HK-2 (cell line): Measurements from ENCODE around the gene FIP1L1.
"Not testable (repeated sequence)": the region's sequence is repeated elsewhere in the genome, so short reads cannot be mapped to it uniquely, and the experiment has no call there.

Experiments
- DNase-seq: peaks from one replicate; pipeline ENCODE4 v3.0.0-alpha.2; 2018; ENCODE audit not compliant: unreplicated experiment

FIP1L1 gene

GRCh38 chr4:53378171-53378482 is 686 bp downstream of the FIP1L1 start:
- DNase-seq, result no peak

- no peak for DNase-seq
Measured at GRCh38 chr4:53380221-53380620, 2.8 kb downstream of the FIP1L1 start.

GRCh38 chr4:53409479-53409878 is 32.0 kb downstream of the FIP1L1 start:
- not testable (repeated sequence) for DNase-seq

GRCh38 chr4:53419208-53419607 is 41.8 kb downstream of the FIP1L1 start:
- no peak for DNase-seq

GRCh38 chr4:53421791-53422190 is 44.4 kb downstream of the FIP1L1 start:
- DNase-seq, result no peak

GRCh38 chr4:53422367-53422766 is 44.9 kb downstream of the FIP1L1 start:
- no peak for DNase-seq

- DNase-seq, result no peak
Measured at GRCh38 chr4:53424280-53424679, 46.8 kb downstream of the FIP1L1 start.

- no peak for DNase-seq
Measured at GRCh38 chr4:53427366-53427765, 49.9 kb downstream of the FIP1L1 start.

- no peak for DNase-seq
Measured at GRCh38 chr4:53431052-53431451, 53.6 kb downstream of the FIP1L1 start.

- no peak for DNase-seq
Measured at GRCh38 chr4:53432528-53433424, 55.3 kb downstream of the FIP1L1 start.

- no peak for DNase-seq
Measured at GRCh38 chr4:53436251-53436650, 58.8 kb downstream of the FIP1L1 start.

GRCh38 chr4:53441564-53441963 is 64.1 kb downstream of the FIP1L1 start:
- DNase-seq, result no peak

- DNase-seq, result no peak
Measured at GRCh38 chr4:53444954-53445353, 67.5 kb downstream of the FIP1L1 start.

GRCh38 chr4:53450773-53451172 is 73.3 kb downstream of the FIP1L1 start:
- DNase-seq, result no peak

- no peak for DNase-seq
Measured at GRCh38 chr4:53453385-53453784, 75.9 kb downstream of the FIP1L1 start.

- no peak for DNase-seq
Measured at GRCh38 chr4:53455766-53456165, 78.3 kb downstream of the FIP1L1 start.

GRCh38 chr4:53456178-53456577 is 78.7 kb downstream of the FIP1L1 start:
- no peak for DNase-seq

GRCh38 chr4:53459548-53459947 is 82.1 kb downstream of the FIP1L1 start:
- DNase-seq, result no peak

- no peak for DNase-seq
Measured at GRCh38 chr4:53461244-53461643, 83.8 kb downstream of the FIP1L1 start.

- DNase-seq, result no peak
Measured at GRCh38 chr4:53463340-53463739, 85.9 kb downstream of the FIP1L1 start.

GRCh38 chr4:53465281-53465680 is 87.8 kb downstream of the FIP1L1 start:
- no peak for DNase-seq

- DNase-seq, result no peak
Measured at GRCh38 chr4:53465891-53466290, 88.5 kb downstream of the FIP1L1 start.

- DNase-seq, result not testable (repeated sequence)
Measured at GRCh38 chr4:53466576-53466975, 89.1 kb downstream of the FIP1L1 start.
